ENCODE results near the gene NRIP2. TPM values are rescaled to one million over a fixed set of nuclear protein-coding genes. Genes with fewer than 3 reads are reported as not detected.

Gene NRIP2
- total and polyA plus RNA-seq, 2 donors (not counting 3 experiments of a cell fraction or from before 2014, with no cell fraction given): not detected

DNA sequence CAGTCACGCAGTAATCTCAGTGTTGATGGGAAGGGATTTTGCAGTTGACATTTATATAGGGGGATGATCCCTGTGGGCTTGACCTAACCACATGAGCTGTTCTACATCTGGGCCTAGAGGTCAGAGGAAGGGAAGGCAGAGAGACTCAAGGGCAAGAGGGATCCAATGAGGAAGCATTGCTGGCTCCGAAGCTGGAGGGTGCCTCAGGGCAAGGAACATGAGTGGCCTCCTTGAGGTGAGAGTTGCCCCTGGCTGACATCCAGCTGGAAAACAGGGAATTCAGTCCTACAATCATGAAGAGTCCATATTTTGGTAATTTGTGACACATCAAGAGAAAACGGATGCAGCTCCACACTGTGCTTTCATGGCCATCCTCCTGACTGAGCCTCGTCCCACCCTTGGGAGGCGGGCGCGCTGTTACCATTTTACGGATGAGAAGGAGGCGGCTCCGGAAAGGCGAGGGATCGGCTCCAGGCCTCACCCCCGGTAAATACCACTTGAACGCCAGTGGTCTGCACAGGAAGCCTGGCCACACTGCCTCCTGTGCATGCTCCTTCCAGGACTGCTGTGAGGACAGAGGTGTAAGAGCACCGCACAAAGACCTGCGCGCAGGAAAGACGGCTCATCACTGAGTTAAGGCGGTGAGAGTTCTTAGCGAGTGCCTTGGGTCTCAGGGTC, 58.6 kb downstream of the NRIP2 start:
- no peak for FAIRE-seq
- intact Hi-C loops (cut with micrococcal nuclease): no loop called here
- Histone ChIP-seq H3K4me3 (replicated peaks in 1 of 3; ENCODE audit: insufficient read depth in 1 of 3, low read depth in 1 of 3, low read length in 3 of 3) (no peak overlapping the region), H3K27ac (ENCODE audit: insufficient read depth, low read depth, low read length) (no peak overlapping the region), H3K9ac (replicated peaks; ENCODE audit: extremely low read depth, insufficient read depth, low read length) (no peak overlapping the region), H3K9me1 (replicated peaks; ENCODE audit: control insufficient read depth, extremely low read depth, insufficient read depth, low read length) (no peaks in the 10 kb centered on the region), H3K27me3 (ENCODE audit: control insufficient read depth in 2 of 2, insufficient read depth in 2 of 2, low read length in 2 of 2) (peaks cover 0 to 2% of the 10 kb centered on the region in 2 experiments), H3K9me3 (replicated peaks; ENCODE audit: control insufficient read depth, insufficient read depth, low read length) (no peaks in the 10 kb centered on the region), H3K79me2 (ENCODE audit: control insufficient read depth, insufficient read depth, low read length) (no peaks in the 10 kb centered on the region), H3K4me2 (ENCODE audit: insufficient read depth, low read length) (no peak overlapping the region), H4K20me1 (replicated peaks; ENCODE audit: control insufficient read depth, extremely low read depth, insufficient read depth, low read length) (no peaks in the 10 kb centered on the region), H3K36me3 (ENCODE audit: control insufficient read depth in 2 of 2, extremely low read depth in 1 of 2, insufficient read depth in 2 of 2, low read length in 2 of 2) (no peaks in the 10 kb centered on the region), H3K4me1 (ENCODE audit: control insufficient read depth, extremely low read depth, insufficient read depth, low read length) (no peaks in the 10 kb centered on the region), H2AFZ (ENCODE audit: low read depth, low read length) (no peak overlapping the region)
- no TSS peak for BruUV-seq (replicated peaks)
- TF ChIP-seq EZH2 (IDR thresholded peaks at IDR 0.05; ENCODE audit: borderline replicate concordance, low read depth, low read length, severe bottlenecking) (no peak), FOS (IDR thresholded peaks at IDR 0.05; ENCODE audit: borderline replicate concordance, insufficient read depth, low read length) (no peak)
- TF ChIP-seq, protein P1, sequence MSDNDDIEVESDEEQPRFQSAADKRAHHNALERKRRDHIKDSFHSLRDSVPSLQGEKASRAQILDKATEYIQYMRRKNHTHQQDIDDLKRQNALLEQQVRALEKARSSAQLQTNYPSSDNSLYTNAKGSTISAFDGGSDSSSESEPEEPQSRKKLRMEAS (IDR thresholded peaks at IDR 0.05; ENCODE audit: insufficient read depth, insufficient read length): no peak
- POLR2A ChIA-PET: no interaction called here
- DNase-seq (ENCODE audit: low read depth, low spot score): no peak
- dilution Hi-C loops (cut with MboI; ENCODE audit: extremely low pct_ligation_motif_present, low sequenced_read_pairs): no loop called here
- CTCF ChIA-PET: no interaction called here

DNA sequence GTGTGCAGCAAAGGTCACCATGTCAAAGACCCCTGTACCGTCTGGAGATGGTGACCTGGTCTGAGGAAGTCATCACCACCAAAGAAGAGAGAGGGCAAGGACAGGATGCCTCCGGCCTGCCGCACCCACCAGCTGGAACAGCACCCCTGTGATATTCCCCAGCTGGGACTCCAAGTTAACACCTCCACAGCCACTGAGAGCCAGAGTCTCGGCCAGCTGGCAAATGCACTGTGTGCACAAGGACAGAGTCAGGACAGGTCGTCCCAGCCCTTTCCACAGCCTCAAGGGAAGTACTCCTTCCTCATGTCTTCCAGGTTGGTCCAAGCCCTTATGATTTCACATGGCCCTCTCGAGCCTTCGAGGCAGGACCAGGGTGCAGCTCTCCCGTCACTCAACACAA, 59.4 kb downstream of the NRIP2 start:
- Histone ChIP-seq H3K79me2 (ENCODE audit: control insufficient read depth, insufficient read depth, low read length) (no peaks in the 10 kb centered on the region), H3K27ac (ENCODE audit: insufficient read depth, low read depth, low read length) (no peak overlapping the region), H4K20me1 (replicated peaks; ENCODE audit: control insufficient read depth, extremely low read depth, insufficient read depth, low read length) (no peaks in the 10 kb centered on the region), H3K4me1 (ENCODE audit: control insufficient read depth, extremely low read depth, insufficient read depth, low read length) (no peaks in the 10 kb centered on the region), H3K9me3 (replicated peaks; ENCODE audit: control insufficient read depth, insufficient read depth, low read length) (no peaks in the 10 kb centered on the region), H2AFZ (ENCODE audit: low read depth, low read length) (no peak overlapping the region), H3K4me2 (ENCODE audit: insufficient read depth, low read length) (no peak overlapping the region), H3K36me3 (ENCODE audit: control insufficient read depth in 2 of 2, extremely low read depth in 1 of 2, insufficient read depth in 2 of 2, low read length in 2 of 2) (no peaks in the 10 kb centered on the region), H3K9ac (replicated peaks; ENCODE audit: extremely low read depth, insufficient read depth, low read length) (no peak overlapping the region), H3K27me3 (ENCODE audit: control insufficient read depth in 2 of 2, insufficient read depth in 2 of 2, low read length in 2 of 2) (peaks cover 0 to 2% of the 10 kb centered on the region in 2 experiments), H3K4me3 (replicated peaks in 1 of 3; ENCODE audit: insufficient read depth in 1 of 3, low read depth in 1 of 3, low read length in 3 of 3) (no peak overlapping the region), H3K9me1 (replicated peaks; ENCODE audit: control insufficient read depth, extremely low read depth, insufficient read depth, low read length) (no peaks in the 10 kb centered on the region)
- no peak for TF ChIP-seq MYC (IDR thresholded peaks at IDR 0.05; ENCODE audit: low read depth, low read length)
- CTCF ChIA-PET: no interaction called here
- FAIRE-seq: no peak
- DNase-seq (ENCODE audit: low read depth, low spot score): no peak
- intact Hi-C loops (cut with micrococcal nuclease) (no loop called here), dilution Hi-C loops (cut with MboI; ENCODE audit: extremely low pct_ligation_motif_present, low sequenced_read_pairs) (no loop called here)
- no TSS peak for BruUV-seq (replicated peaks)
- POLR2A ChIA-PET: no interaction called here

Other genes with a start within 250 kb of the NRIP2 start
- gene FKBP4, start 40.1 kb downstream of the NRIP2 start, total RNA-seq: 74.1 and 85.6 TPM in 2 replicates
- gene FKBP4, start 40.1 kb downstream of the NRIP2 start, polyA plus RNA-seq: 26.5 and 31.0 TPM in 2 replicates
- gene ITFG2, start 22.4 kb downstream of the NRIP2 start, total RNA-seq: 31.9 and 34.5 TPM in 2 replicates
- gene ITFG2, start 22.4 kb downstream of the NRIP2 start, polyA plus RNA-seq: 25.0 TPM in 2 replicates
- not detected in 2 replicates for gene TEX52, start 22.0 kb upstream of the NRIP2 start, total RNA-seq
- not detected in 2 replicates for gene TEX52, start 22.0 kb upstream of the NRIP2 start, polyA plus RNA-seq
- gene FOXM1, start 42.1 kb upstream of the NRIP2 start, total RNA-seq: 110 and 136 TPM in 2 replicates
- 34.0 and 43.5 TPM in 2 replicates for gene FOXM1, start 42.1 kb upstream of the NRIP2 start, polyA plus RNA-seq
- gene RHNO1, start 42.2 kb upstream of the NRIP2 start, total RNA-seq: 33.8 and 39.9 TPM in 2 replicates
- 35.2 and 37.9 TPM in 2 replicates for gene RHNO1, start 42.2 kb upstream of the NRIP2 start, polyA plus RNA-seq
- gene TULP3, start 55.9 kb upstream of the NRIP2 start, total RNA-seq: 30.8 and 32.9 TPM in 2 replicates
- gene TULP3, start 55.9 kb upstream of the NRIP2 start, polyA plus RNA-seq: 31.0 and 31.3 TPM in 2 replicates
- gene TEAD4, start 124.4 kb upstream of the NRIP2 start, total RNA-seq: 39.4 and 46.0 TPM in 2 replicates
- 34.4 and 38.4 TPM in 2 replicates for gene TEAD4, start 124.4 kb upstream of the NRIP2 start, polyA plus RNA-seq
- 55.1 and 66.8 TPM in 2 replicates for gene TSPAN9, start 242.3 kb upstream of the NRIP2 start, total RNA-seq
- 43.3 and 46.8 TPM in 2 replicates for gene TSPAN9, start 242.3 kb upstream of the NRIP2 start, polyA plus RNA-seq

All from endothelial cell of umbilical vein (primary cell).